H9 (cell line): ENCODE results near the gene RAB2B. TPM values are rescaled to one million over a fixed set of nuclear protein-coding genes. Genes with fewer than 3 reads are reported as not detected.

Source experiments
- DNase-seq: peaks from one replicate; pipeline ENCODE4 v3.0.0-alpha.2; 2017
- H2AFZ ChIP-seq: one replicate; pipeline ENCODE4 v1.6.1; 2013; ENCODE audit warnings: mild to moderate bottlenecking, low read length, control low read depth, moderate library complexity
- H2AK5ac ChIP-seq: 2 replicates; pipeline ENCODE4 v1.6.1; 2013; ENCODE audit warnings: low read length, control low read depth, mixed read lengths; ENCODE audit not compliant: insufficient read length
- H2BK120ac ChIP-seq: one replicate; pipeline ENCODE4 v1.6.1; 2013; ENCODE audit warnings: low read depth, mild to moderate bottlenecking, low read length, control low read depth, inconsistent platforms; ENCODE audit not compliant: poor library complexity, severe bottlenecking
- H2BK12ac ChIP-seq: 2 replicates; pipeline ENCODE4 v1.6.1; 2013; ENCODE audit warnings: low read length, control low read depth, mixed read lengths, low read depth; ENCODE audit not compliant: insufficient read length
- H2BK15ac ChIP-seq: 2 replicates; pipeline ENCODE4 v1.6.1; 2013; ENCODE audit warnings: low read depth, low read length, control low read depth
- H2BK20ac ChIP-seq: one replicate; pipeline ENCODE4 v1.6.1; 2013; ENCODE audit warnings: low read depth, mild to moderate bottlenecking, low read length, control low read depth, inconsistent platforms; ENCODE audit not compliant: poor library complexity, severe bottlenecking
- H2BK5ac ChIP-seq: 2 replicates; pipeline ENCODE4 v1.6.1; 2013; ENCODE audit warnings: low read length, control low read depth, mixed read lengths; ENCODE audit not compliant: insufficient read length
- H3K14ac ChIP-seq: 2 replicates; pipeline ENCODE4 v1.6.1; 2013; ENCODE audit warnings: low read length, control low read depth; ENCODE audit not compliant: insufficient read depth
- H3K18ac ChIP-seq: 2 replicates; pipeline ENCODE4 v1.6.1; 2013; ENCODE audit warnings: low read depth, mild to moderate bottlenecking, mixed read lengths, low read length, control low read depth; ENCODE audit not compliant: insufficient read length
- H3K23ac ChIP-seq: 2 replicates; pipeline ENCODE4 v1.6.1; 2013; ENCODE audit warnings: low read length, control low read depth, mixed read lengths, low read depth; ENCODE audit not compliant: insufficient read length
- H3K23me2 ChIP-seq: 2 replicates; pipeline ENCODE4 v1.6.1; 2013; ENCODE audit warnings: low read depth, mild to moderate bottlenecking, mixed read lengths, low read length, control low read depth; ENCODE audit not compliant: insufficient read length, poor library complexity, severe bottlenecking
- H3K27ac ChIP-seq: 2 replicates; pipeline ENCODE4 v1.5.1; 2013; ENCODE audit warnings: low read length, control low read depth, mixed read lengths, low read depth; ENCODE audit not compliant: insufficient read length
- H3K27me3 ChIP-seq: 2 replicates; pipeline ENCODE4 v1.6.1; 2013; ENCODE audit warnings: low read length, control low read depth, inconsistent platforms; ENCODE audit not compliant: insufficient read depth
- H3K4ac ChIP-seq: 2 replicates; pipeline ENCODE4 v1.6.1; 2013; ENCODE audit warnings: low read depth, mild to moderate bottlenecking, control low read depth, inconsistent platforms, low read length, moderate library complexity
- H3K4me1 ChIP-seq: 2 replicates; pipeline ENCODE4 v1.6.1; 2013; ENCODE audit warnings: low read length, control low read depth, inconsistent platforms; ENCODE audit not compliant: insufficient read depth
- H3K4me2 ChIP-seq: 2 replicates; pipeline ENCODE4 v1.6.1; 2013; ENCODE audit warnings: low read length, control low read depth, mixed read lengths; ENCODE audit not compliant: insufficient read length, insufficient read depth
- H3K56ac ChIP-seq: 2 replicates; pipeline ENCODE4 v1.6.1; 2013; ENCODE audit warnings: low read depth, mild to moderate bottlenecking, mixed read lengths, low read length, control low read depth; ENCODE audit not compliant: insufficient read length
- H3K79me1 ChIP-seq: 2 replicates; pipeline ENCODE4 v1.6.1; 2013; ENCODE audit warnings: low read depth, mild to moderate bottlenecking, moderate library complexity, low read length, control low read depth, inconsistent platforms; ENCODE audit not compliant: insufficient read depth, poor library complexity, severe bottlenecking
- H3K79me2 ChIP-seq: 2 replicates; pipeline ENCODE4 v1.6.1; 2013; ENCODE audit warnings: low read length, control low read depth, inconsistent platforms; ENCODE audit not compliant: insufficient read depth
- H3K9ac ChIP-seq: 2 replicates; pipeline ENCODE4 v1.6.1; 2013; ENCODE audit warnings: low read length, control low read depth, mixed read lengths; ENCODE audit not compliant: insufficient read length; ENCODE audit errors: extremely low read depth
- H3K9me3 ChIP-seq: one replicate; pipeline ENCODE4 v1.6.1; 2013; ENCODE audit warnings: low read depth, low read length, inconsistent platforms; ENCODE audit not compliant: control insufficient read depth
- H3T11ph ChIP-seq: one replicate; pipeline ENCODE4 v1.6.1; 2013; ENCODE audit warnings: mild to moderate bottlenecking, low read length, control low read depth, inconsistent platforms
- H4K20me1 ChIP-seq: one replicate; pipeline ENCODE4 v1.6.1; 2013; ENCODE audit not compliant: control insufficient read depth, insufficient read length, insufficient read depth
- H4K5ac ChIP-seq: 2 replicates; pipeline ENCODE4 v1.6.1; 2013; ENCODE audit warnings: low read depth, mild to moderate bottlenecking, mixed read lengths, low read length, control low read depth; ENCODE audit not compliant: insufficient read length
- H4K8ac ChIP-seq: replicated peaks from 2 replicates; pipeline ENCODE4 v1.6.1; 2013; ENCODE audit warnings: low read length, control low read depth, mixed read lengths, low read depth; ENCODE audit not compliant: insufficient read length
- H4K91ac ChIP-seq: 2 replicates; pipeline ENCODE4 v1.6.1; 2013; ENCODE audit warnings: low read depth, mild to moderate bottlenecking, moderate library complexity, mixed read lengths, low read length, control low read depth; ENCODE audit not compliant: insufficient read length
- H3K27ac Mint-ChIP-seq, 3 experiments: 2 replicates in 2 of 3; 3 replicates in 1 of 3; pipeline ENCODE4 v1.8.0; 2020 to 2021; ENCODE audit warnings: mixed read lengths in 3 of 3, mild to moderate bottlenecking in 1 of 3, moderate library complexity in 1 of 3
- H3K27me3 Mint-ChIP-seq: 2 replicates; pipeline ENCODE4 v1.8.0; 2021; ENCODE audit warnings: low read depth, mild to moderate bottlenecking, moderate library complexity, mixed read lengths
- H3K36me3 Mint-ChIP-seq, 3 experiments: 2 replicates in 2 of 3; 3 replicates in 1 of 3; pipeline ENCODE4 v1.8.0; 2020 to 2021; ENCODE audit warnings: low read depth in 3 of 3, mixed read lengths in 3 of 3; ENCODE audit not compliant: insufficient read depth in 1 of 3
- H3K4me1 Mint-ChIP-seq, 2 experiments: 2 replicates each; pipeline ENCODE4 v1.8.0; 2020; ENCODE audit warnings: mixed read lengths in 2 of 2
- H3K4me3 Mint-ChIP-seq, 2 experiments: 2 replicates in 1 of 2; 3 replicates in 1 of 2; pipeline ENCODE4 v1.8.0; 2020 to 2021; ENCODE audit warnings: mild to moderate bottlenecking in 2 of 2, mixed read lengths in 2 of 2, moderate library complexity in 1 of 2
- H3K9me3 Mint-ChIP-seq, 2 experiments: 2 replicates in 1 of 2; 3 replicates in 1 of 2; pipeline ENCODE4 v1.8.0; 2020; ENCODE audit warnings: mild to moderate bottlenecking in 2 of 2, mixed read lengths in 2 of 2, moderate library complexity in 1 of 2
- CTCF ChIP-seq: fragments of 200-600 bp; sonication (generic); conservative IDR thresholded peaks from 3 replicates; pipeline ENCODE4 v1.8.0; 2021; ENCODE audit warnings: antibody characterized with exemption, mild to moderate bottlenecking
- WGBS: extraction: QIAGEN DNeasy Blood & Tissue Kit; methylation state at CpG from one replicate; pipeline ENCODE4 v1.1.7; 2013; ENCODE audit warnings: missing lambda C conversion rate, low lambda C conversion rate, mixed read lengths; ENCODE audit not compliant: insufficient read length; ENCODE audit errors: extremely low coverage; 5-methylcytosine and 5-hydroxymethylcytosine counted together
- total RNA-seq: library from RNA; stranded (reverse); gene quantifications from 2 replicates; pipeline ENCODE4 v1.2.1, GENCODE V29; 2021

RAB2B gene
- total RNA-seq, 1 experiment from 2014 or later: 27.9 TPM

- H4K5ac ChIP-seq: no peak overlapping the region
- no peak overlapping the region for H3K56ac ChIP-seq
- no peak overlapping the region for H3K18ac ChIP-seq
- Mint-ChIP-seq H3K4me1 (peaks cover 8 to 13% of the 10 kb centered on the region in 2 experiments), H3K27ac (peak overlapping the region; percentile 94 to 99 (median 97)), H3K27me3 (no peaks in the 10 kb centered on the region), H3K9me3 (no peaks in the 10 kb centered on the region; a peak in 1 of 5 replicates), H3K4me3 (peak overlapping the region; percentile 98 to 100), H3K36me3 (peaks cover 21 to 39% (median 33%) of the 10 kb centered on the region in 3 experiments; a peak in 6 of 7 replicates)
- no peak overlapping the region for H3K14ac ChIP-seq
- no peak overlapping the region for H2BK120ac ChIP-seq
- no peak overlapping the region for H3K23ac ChIP-seq
- H3K79me2 ChIP-seq: peaks cover 1% of the 10 kb centered on the region; the same call in 1 of the 2 replicates
- no peak for DNase-seq
- peak overlapping the region; percentile 93 for H3K4me2 ChIP-seq
- H3K9me3 ChIP-seq: no peaks in the 10 kb centered on the region
- WGBS: 100% methylated on average over 1 of the region's 10 CpGs
- no peaks in the 10 kb centered on the region for H3K27me3 ChIP-seq
- no peaks in the 10 kb centered on the region for H3K4me1 ChIP-seq
- peak overlapping the region; percentile 12 for H2BK5ac ChIP-seq
- no peaks in the 10 kb centered on the region for H4K20me1 ChIP-seq
- H4K8ac ChIP-seq: no peak overlapping the region
- no peak overlapping the region for H2BK15ac ChIP-seq
- peak overlapping the region; percentile 69 for H3K27ac ChIP-seq
- peaks cover 5% of the 10 kb centered on the region for H3K79me1 ChIP-seq
- no peak overlapping the region for H2BK20ac ChIP-seq
- peak overlapping the region; percentile 93 for H3K9ac ChIP-seq
- peaks cover 7% of the 10 kb centered on the region for H3K23me2 ChIP-seq
- no peak overlapping the region for H2AK5ac ChIP-seq
- H2BK12ac ChIP-seq: no peak overlapping the region
- TF ChIP-seq CTCF: no peak
- no peak overlapping the region for H3T11ph ChIP-seq
- H3K4ac ChIP-seq: no peak overlapping the region
- H2AFZ ChIP-seq: peak overlapping the region; percentile 89
- H4K91ac ChIP-seq: no peak overlapping the region
Observed at GRCh38 chr14:21475767-21476522, 814 bp downstream of the RAB2B start.
